ENCODE results near the gene TRIM24. TPM values are rescaled to one million over a fixed set of nuclear protein-coding genes. Genes with fewer than 3 reads are reported as not detected.

Gene TRIM24
- total RNA-seq, 4 donors from 2014 or later = 12.1 to 26.9 (median 19.6) TPM

DNA sequence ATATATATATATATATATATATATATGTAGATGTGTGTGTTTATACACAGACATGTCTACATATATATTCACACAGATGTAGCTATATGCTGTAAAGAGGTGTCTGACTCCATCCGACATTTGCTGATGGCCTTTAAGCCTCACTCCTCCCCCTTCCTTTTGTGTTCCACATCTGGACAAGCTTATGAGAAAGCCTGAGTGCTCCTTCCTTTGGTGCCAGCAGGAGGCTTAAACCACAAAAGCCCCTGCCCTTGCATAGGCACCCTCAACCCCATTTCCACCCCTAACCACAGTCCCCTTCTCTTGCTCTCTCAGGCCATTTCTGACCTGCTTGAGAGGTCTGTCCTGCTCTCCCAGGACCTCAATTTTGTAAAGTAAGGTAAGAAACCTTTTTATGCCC is 142.4 kb downstream of the TRIM24 start:
- no peak for DNase-seq
- H3K9me3 ChIP-seq = no peaks in the 10 kb centered on the region
- no peaks in the 10 kb centered on the region for H3K36me3 ChIP-seq
- H3K4me3 ChIP-seq = no peak overlapping the region
- TF ChIP-seq EP300 (IDR thresholded peaks at IDR 0.05; ENCODE audit: low read depth) (no peak), POLR2AphosphoS5 (IDR thresholded peaks at IDR 0.05) (no peak), POLR2A (IDR thresholded peaks at IDR 0.05) (no peak)
- TF ChIP-seq, protein P1, sequence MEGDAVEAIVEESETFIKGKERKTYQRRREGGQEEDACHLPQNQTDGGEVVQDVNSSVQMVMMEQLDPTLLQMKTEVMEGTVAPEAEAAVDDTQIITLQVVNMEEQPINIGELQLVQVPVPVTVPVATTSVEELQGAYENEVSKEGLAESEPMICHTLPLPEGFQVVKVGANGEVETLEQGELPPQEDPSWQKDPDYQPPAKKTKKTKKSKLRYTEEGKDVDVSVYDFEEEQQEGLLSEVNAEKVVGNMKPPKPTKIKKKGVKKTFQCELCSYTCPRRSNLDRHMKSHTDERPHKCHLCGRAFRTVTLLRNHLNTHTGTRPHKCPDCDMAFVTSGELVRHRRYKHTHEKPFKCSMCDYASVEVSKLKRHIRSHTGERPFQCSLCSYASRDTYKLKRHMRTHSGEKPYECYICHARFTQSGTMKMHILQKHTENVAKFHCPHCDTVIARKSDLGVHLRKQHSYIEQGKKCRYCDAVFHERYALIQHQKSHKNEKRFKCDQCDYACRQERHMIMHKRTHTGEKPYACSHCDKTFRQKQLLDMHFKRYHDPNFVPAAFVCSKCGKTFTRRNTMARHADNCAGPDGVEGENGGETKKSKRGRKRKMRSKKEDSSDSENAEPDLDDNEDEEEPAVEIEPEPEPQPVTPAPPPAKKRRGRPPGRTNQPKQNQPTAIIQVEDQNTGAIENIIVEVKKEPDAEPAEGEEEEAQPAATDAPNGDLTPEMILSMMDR (IDR thresholded peaks at IDR 0.05) = no peak
- H3K27ac ChIP-seq = no peak overlapping the region
- H3K27me3 ChIP-seq = no peaks in the 10 kb centered on the region
- in situ Hi-C loops (cut with MboI; ENCODE audit: low pct_ligation_motif_present in 1 of 4, low pct_unique_long_range_greater_than_20kb in 1 of 4, low sequenced_read_pairs in 3 of 4) (no loop called here), intact Hi-C loops (cut with DNase I; ENCODE audit: low total_unique reads) (no loop called here)
- no peaks in the 10 kb centered on the region for H3K4me1 ChIP-seq
- WGBS, 2 donors (ENCODE audit: low coverage in 1 of 2) = 73% methylated on average over 1 of the region's 1 CpG; no CpG with 5 or more reads in 1 of the 2 donors

DNA sequence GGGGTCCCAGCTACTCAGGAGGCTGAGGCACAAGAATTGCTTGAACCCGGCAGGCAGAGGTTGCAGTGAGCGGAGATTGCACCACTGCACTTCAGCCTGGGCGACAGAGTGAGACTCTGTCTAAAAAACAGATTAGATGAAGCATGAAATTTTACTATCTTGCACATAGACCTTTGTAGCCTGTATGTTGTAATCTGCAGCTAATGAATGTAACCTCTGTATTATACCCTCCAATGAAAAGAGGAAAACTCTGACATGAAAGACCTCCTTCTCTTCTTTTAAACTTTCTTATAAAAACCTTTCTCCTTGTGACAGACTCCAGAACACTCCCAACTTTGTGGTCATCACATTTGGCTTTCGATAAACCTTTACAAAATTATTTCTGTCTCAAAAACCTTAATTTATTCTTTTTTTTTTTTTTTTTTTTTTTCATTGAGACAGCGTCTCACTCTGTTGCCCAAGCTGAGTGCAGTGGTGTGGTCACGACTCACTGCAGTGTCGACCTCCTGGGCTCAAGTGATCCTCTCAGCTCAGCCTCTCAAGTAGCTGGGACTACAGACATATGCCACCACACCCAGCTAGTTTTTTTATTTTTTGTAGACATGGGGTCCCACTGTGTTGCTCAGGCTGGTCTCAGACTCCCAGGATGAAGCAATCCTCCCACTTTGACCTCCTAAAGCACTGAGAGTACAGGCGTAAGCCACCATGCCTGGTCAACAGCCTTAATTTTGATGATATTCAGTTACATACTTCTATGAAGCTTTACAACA is 143.7 kb downstream of the TRIM24 start:
- intact Hi-C loops (cut with DNase I; ENCODE audit: low total_unique reads) = no loop called here
- DNase-seq = no peak
- in situ Hi-C loops (cut with MboI; ENCODE audit: low pct_ligation_motif_present in 1 of 4, low pct_unique_long_range_greater_than_20kb in 1 of 4, low sequenced_read_pairs in 3 of 4) = no loop called here
- Histone ChIP-seq H3K4me3 (no peak overlapping the region), H3K4me1 (peaks cover 0 to 3% (median 0%) of the 10 kb centered on the region in 4 donors), H3K27me3 (no peaks in the 10 kb centered on the region), H3K9me3 (no peaks in the 10 kb centered on the region), H3K36me3 (no peaks in the 10 kb centered on the region), H3K27ac (no peak overlapping the region)
- WGBS, 2 donors (ENCODE audit: low coverage in 1 of 2) = 84 to 100% methylated on average over 2 to 8 of the region's 8 CpGs
- TF ChIP-seq POLR2AphosphoS5 (IDR thresholded peaks at IDR 0.05) = no peak
- TF ChIP-seq EP300 (IDR thresholded peaks at IDR 0.05; ENCODE audit: low read depth) = no peak
- no peak for TF ChIP-seq POLR2A (IDR thresholded peaks at IDR 0.05)
- TF ChIP-seq, protein P1 (IDR thresholded peaks at IDR 0.05) = no peak

DNA sequence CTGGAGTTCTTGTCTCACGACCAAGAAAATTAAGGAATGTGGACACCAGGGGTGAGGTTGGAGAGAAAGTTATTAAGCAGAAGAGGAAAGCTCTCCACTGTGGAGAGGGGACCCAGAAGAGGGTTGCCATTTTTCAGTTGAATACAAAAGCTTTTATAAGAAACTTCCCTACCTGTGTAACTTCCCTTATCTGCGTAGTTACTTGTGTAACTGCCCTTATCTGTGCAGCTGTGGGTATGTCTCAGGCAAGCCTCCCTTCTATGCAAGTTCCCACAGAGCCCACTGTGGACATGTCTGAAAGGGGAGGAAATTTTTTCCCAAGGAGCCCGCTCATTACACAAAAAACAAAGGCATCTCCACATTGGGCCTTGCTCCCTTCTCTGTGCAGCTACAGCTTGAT is 146.2 kb downstream of the TRIM24 start:
- 88 to 100% methylated on average over 1 to 3 of the region's 3 CpGs for WGBS, 2 donors (ENCODE audit: low coverage in 1 of 2)
- Histone ChIP-seq H3K4me1 (peaks cover 0 to 3% (median 0%) of the 10 kb centered on the region in 4 donors), H3K27ac (no peak overlapping the region), H3K4me3 (no peak overlapping the region), H3K27me3 (no peaks in the 10 kb centered on the region), H3K36me3 (no peaks in the 10 kb centered on the region), H3K9me3 (no peaks in the 10 kb centered on the region)
- intact Hi-C loops (cut with DNase I; ENCODE audit: low total_unique reads) (no loop called here), in situ Hi-C loops (cut with MboI; ENCODE audit: low pct_ligation_motif_present in 1 of 4, low pct_unique_long_range_greater_than_20kb in 1 of 4, low sequenced_read_pairs in 3 of 4) (no loop called here)
- TF ChIP-seq EP300 (IDR thresholded peaks at IDR 0.05; ENCODE audit: low read depth) = no peak
- TF ChIP-seq, protein P1 (IDR thresholded peaks at IDR 0.05) = no peak
- no peak for TF ChIP-seq POLR2A (IDR thresholded peaks at IDR 0.05)
- no peak for TF ChIP-seq POLR2AphosphoS5 (IDR thresholded peaks at IDR 0.05)
- DNase-seq = no peak

DNA sequence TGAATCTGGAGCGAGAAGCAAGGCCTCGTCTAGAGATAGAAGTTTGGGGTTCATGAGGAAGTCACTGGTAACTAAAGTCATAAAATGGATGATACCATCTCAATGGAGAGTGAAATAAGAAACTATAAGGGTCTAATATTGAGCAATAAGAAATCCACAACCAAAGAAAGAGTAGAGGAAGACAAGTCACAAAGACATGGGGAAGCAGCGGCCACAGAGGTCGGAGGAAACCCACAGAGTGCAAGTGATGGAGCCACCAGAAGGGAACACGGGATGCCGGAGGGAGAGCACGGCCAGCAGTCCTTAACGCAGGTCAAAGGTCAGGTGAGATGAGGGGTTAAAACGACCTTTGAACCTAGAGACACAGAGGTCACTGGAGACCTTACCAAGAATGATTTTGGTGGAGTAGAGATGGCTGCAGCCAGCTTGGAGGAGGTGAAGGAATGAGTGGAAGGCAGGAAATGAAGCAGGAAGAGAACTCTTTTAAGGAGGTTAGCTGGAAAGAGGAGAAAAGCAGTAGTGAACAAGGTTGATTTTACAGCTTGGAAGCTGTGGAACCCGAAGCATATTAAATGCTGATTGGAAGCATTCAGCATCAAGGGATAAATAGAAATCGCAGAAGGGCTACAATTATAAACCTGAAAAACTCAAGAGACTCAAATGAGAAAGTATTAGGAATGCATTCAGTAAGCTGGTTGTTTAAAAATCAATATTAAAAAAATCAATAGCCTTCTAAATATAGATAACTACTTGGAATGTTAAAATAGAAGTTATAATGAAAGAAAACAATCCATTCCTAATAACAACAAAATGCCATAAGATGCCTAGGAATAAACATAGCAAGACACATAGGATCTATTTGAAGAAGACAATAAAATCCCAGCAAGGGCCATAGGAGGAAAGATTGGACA is 147.4 kb downstream of the TRIM24 start:
- Histone ChIP-seq H3K27me3 (no peaks in the 10 kb centered on the region), H3K27ac (no peak overlapping the region), H3K4me3 (no peak overlapping the region), H3K4me1 (peaks cover 0 to 3% (median 0%) of the 10 kb centered on the region in 4 donors), H3K9me3 (no peaks in the 10 kb centered on the region), H3K36me3 (no peaks in the 10 kb centered on the region)
- in situ Hi-C loops (cut with MboI; ENCODE audit: low pct_ligation_motif_present in 1 of 4, low pct_unique_long_range_greater_than_20kb in 1 of 4, low sequenced_read_pairs in 3 of 4) = no loop called here
- TF ChIP-seq, protein P1 (IDR thresholded peaks at IDR 0.05) = no peak
- no peak for TF ChIP-seq POLR2AphosphoS5 (IDR thresholded peaks at IDR 0.05)
- no peak for TF ChIP-seq EP300 (IDR thresholded peaks at IDR 0.05; ENCODE audit: low read depth)
- no peak for TF ChIP-seq POLR2A (IDR thresholded peaks at IDR 0.05)
- 78 to 89% methylated on average over 11 of the region's 11 CpGs for WGBS, 2 donors (ENCODE audit: low coverage in 1 of 2)
- intact Hi-C loops (cut with DNase I; ENCODE audit: low total_unique reads) = no loop called here
- DNase-seq = no peak
